Measurements from ENCODE around the gene RNASEH2C. TPM values are rescaled to one million over a fixed set of nuclear protein-coding genes. Genes with fewer than 3 reads are reported as not detected.

RNASEH2C gene
- total and polyA plus RNA-seq, 10 of the 15 experiments (the other 5 are each of a cell fraction or from before 2014, with no cell fraction given) = 5.0 to 160 (median 47.1) TPM

DNA sequence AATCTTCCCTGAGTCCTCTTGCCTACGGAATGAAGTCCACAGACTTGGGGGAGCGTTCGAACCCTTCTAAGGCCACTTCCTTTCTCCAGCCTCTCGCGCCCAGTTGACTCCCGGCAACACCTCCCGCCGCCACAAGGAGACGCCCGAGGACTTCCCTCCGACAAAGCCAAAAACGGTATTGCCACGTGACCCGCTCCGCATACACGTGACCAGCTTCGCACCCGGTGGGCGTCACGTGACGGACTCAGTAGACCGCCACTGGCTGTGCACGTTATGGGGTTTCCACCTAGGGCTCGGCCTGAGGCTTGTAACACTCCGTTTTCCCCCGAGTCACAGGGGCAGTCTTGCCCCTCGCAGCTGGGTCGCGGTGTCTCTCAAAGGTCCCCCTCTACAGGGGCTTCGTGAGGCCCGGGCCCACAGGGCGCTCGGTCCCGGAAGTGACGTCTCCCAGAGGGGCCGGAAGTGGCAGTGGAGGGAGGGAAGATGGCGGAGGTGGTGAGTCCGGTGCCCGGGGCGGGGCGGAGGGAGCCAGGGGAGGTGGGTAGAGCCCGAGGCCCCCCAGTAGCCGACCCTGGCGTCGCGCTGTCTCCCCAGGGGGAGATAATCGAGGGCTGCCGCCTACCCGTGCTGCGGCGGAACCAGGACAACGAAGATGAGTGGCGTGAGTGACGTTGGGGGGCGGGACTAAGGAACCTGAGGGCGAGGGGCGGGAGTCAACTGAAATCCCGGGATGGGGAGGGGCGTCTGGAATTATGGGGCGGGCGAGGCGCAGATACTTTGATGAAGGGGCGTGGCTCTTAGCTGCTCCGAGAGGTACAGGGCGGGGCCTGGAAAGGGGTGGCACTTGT, 8.6 kb downstream of the RNASEH2C start, which contains the start of gene KAT5 (continued):
- TF ChIP-seq, protein P1, sequence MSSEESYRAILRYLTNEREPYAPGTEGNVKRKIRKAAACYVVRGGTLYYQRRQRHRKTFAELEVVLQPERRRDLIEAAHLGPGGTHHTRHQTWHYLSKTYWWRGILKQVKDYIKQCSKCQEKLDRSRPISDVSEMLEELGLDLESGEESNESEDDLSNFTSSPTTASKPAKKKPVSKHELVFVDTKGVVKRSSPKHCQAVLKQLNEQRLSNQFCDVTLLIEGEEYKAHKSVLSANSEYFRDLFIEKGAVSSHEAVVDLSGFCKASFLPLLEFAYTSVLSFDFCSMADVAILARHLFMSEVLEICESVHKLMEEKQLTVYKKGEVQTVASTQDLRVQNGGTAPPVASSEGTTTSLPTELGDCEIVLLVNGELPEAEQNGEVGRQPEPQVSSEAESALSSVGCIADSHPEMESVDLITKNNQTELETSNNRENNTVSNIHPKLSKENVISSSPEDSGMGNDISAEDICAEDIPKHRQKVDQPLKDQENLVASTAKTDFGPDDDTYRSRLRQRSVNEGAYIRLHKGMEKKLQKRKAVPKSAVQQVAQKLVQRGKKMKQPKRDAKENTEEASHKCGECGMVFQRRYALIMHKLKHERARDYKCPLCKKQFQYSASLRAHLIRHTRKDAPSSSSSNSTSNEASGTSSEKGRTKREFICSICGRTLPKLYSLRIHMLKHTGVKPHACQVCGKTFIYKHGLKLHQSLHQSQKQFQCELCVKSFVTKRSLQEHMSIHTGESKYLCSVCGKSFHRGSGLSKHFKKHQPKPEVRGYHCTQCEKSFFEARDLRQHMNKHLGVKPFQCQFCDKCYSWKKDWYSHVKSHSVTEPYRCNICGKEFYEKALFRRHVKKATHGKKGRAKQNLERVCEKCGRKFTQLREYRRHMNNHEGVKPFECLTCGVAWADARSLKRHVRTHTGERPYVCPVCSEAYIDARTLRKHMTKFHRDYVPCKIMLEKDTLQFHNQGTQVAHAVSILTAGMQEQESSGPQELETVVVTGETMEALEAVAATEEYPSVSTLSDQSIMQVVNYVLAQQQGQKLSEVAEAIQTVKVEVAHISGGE (CRISPR knock-in tag; IDR thresholded peaks at IDR 0.05) = peak; percentile 58
- no peak for TF ChIP-seq NFYA (IDR thresholded peaks at IDR 0.05; ENCODE audit: borderline replicate concordance, low read depth, low read length)
- TF ChIP-seq SREBF1 (IDR thresholded peaks at IDR 0.05; ENCODE audit: low read length) = no peak
- no peak for TF ChIP-seq ZNF622 (IDR thresholded peaks at IDR 0.05)
- TF ChIP-seq NRF1 (conservative IDR thresholded peaks at IDR 0.05; ENCODE audit: low read depth, low read length) = peak; percentile 3; the same call in 1 of the 2 replicates
- TF ChIP-seq NFYB (IDR thresholded peaks at IDR 0.05; ENCODE audit: insufficient read depth, low read depth, low read length) = peak; percentile 74; the same call in 1 of the 2 replicates
- peak; percentile 57 for TF ChIP-seq SP1 (IDR thresholded peaks at IDR 0.05; ENCODE audit: low read depth, low read length)
- no peak for TF ChIP-seq SMAD1 (IDR thresholded peaks at IDR 0.05; ENCODE audit: low read depth, partially characterized antibody)
- peak; percentile 43; the same call in 1 of the 2 replicates for TF ChIP-seq MTA2 (IDR thresholded peaks at IDR 0.05; ENCODE audit: low read depth)
- TF ChIP-seq, protein P2, sequence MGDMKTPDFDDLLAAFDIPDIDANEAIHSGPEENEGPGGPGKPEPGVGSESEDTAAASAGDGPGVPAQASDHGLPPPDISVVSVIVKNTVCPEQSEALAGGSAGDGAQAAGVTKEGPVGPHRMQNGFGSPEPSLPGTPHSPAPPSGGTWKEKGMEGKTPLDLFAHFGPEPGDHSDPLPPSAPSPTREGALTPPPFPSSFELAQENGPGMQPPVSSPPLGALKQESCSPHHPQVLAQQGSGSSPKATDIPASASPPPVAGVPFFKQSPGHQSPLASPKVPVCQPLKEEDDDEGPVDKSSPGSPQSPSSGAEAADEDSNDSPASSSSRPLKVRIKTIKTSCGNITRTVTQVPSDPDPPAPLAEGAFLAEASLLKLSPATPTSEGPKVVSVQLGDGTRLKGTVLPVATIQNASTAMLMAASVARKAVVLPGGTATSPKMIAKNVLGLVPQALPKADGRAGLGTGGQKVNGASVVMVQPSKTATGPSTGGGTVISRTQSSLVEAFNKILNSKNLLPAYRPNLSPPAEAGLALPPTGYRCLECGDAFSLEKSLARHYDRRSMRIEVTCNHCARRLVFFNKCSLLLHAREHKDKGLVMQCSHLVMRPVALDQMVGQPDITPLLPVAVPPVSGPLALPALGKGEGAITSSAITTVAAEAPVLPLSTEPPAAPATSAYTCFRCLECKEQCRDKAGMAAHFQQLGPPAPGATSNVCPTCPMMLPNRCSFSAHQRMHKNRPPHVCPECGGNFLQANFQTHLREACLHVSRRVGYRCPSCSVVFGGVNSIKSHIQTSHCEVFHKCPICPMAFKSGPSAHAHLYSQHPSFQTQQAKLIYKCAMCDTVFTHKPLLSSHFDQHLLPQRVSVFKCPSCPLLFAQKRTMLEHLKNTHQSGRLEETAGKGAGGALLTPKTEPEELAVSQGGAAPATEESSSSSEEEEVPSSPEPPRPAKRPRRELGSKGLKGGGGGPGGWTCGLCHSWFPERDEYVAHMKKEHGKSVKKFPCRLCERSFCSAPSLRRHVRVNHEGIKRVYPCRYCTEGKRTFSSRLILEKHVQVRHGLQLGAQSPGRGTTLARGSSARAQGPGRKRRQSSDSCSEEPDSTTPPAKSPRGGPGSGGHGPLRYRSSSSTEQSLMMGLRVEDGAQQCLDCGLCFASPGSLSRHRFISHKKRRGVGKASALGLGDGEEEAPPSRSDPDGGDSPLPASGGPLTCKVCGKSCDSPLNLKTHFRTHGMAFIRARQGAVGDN (IDR thresholded peaks at IDR 0.05) = peak; percentile 93
- TF ChIP-seq ZBED1 (IDR thresholded peaks at IDR 0.05; ENCODE audit: borderline replicate concordance) = no peak
- no peak for TF ChIP-seq CEBPB (IDR thresholded peaks at IDR 0.05; ENCODE audit: borderline replicate concordance in 1 of 2, low read depth in 2 of 2, low read length in 2 of 2)
- TF ChIP-seq, protein P3, sequence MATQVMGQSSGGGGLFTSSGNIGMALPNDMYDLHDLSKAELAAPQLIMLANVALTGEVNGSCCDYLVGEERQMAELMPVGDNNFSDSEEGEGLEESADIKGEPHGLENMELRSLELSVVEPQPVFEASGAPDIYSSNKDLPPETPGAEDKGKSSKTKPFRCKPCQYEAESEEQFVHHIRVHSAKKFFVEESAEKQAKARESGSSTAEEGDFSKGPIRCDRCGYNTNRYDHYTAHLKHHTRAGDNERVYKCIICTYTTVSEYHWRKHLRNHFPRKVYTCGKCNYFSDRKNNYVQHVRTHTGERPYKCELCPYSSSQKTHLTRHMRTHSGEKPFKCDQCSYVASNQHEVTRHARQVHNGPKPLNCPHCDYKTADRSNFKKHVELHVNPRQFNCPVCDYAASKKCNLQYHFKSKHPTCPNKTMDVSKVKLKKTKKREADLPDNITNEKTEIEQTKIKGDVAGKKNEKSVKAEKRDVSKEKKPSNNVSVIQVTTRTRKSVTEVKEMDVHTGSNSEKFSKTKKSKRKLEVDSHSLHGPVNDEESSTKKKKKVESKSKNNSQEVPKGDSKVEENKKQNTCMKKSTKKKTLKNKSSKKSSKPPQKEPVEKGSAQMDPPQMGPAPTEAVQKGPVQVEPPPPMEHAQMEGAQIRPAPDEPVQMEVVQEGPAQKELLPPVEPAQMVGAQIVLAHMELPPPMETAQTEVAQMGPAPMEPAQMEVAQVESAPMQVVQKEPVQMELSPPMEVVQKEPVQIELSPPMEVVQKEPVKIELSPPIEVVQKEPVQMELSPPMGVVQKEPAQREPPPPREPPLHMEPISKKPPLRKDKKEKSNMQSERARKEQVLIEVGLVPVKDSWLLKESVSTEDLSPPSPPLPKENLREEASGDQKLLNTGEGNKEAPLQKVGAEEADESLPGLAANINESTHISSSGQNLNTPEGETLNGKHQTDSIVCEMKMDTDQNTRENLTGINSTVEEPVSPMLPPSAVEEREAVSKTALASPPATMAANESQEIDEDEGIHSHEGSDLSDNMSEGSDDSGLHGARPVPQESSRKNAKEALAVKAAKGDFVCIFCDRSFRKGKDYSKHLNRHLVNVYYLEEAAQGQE (IDR thresholded peaks at IDR 0.05; ENCODE audit: low read depth, low read length) = no peak
- no peak for TF ChIP-seq ZNF217 (IDR thresholded peaks at IDR 0.05)
- TF ChIP-seq CBX3 (IDR thresholded peaks at IDR 0.05; ENCODE audit: borderline replicate concordance, low read depth) = no peak
- TF ChIP-seq JUND (IDR thresholded peaks at IDR 0.05; ENCODE audit: low read depth, low read length) = no peak
- TF ChIP-seq ZNF207 (IDR thresholded peaks at IDR 0.05; ENCODE audit: borderline replicate concordance) = peak; percentile 97
- TF ChIP-seq FOXM1 (IDR thresholded peaks at IDR 0.05; ENCODE audit: low read depth, low read length) = no peak

All from GM12878 (cell line).